HEK293 (cell line): Measurements from ENCODE around the gene TFAP2C.

Experiments used
- CTCF ChIA-PET: fragments of 350-600 bp; formaldehyde crosslinking; extraction: SDS; loops from one replicate; lab custom pipeline; 2021; ENCODE audit warnings: antibody characterized with exemption; lab: Yijun Ruan, JAX
- POLR2A ChIA-PET: fragments of 300-600 bp; formaldehyde crosslinking; extraction: SDS; loops from one replicate; lab custom pipeline; 2020; ENCODE audit warnings: antibody characterized with exemption, inconsistent platforms; lab: Yijun Ruan, JAX
- H3K27ac ChIP-seq: fragments of 200-500 bp; sonication (Bioruptor generic); 2 replicates; pipeline ENCODE4 v1.5.1; 2014; ENCODE audit warnings: low read depth, low read length, control low read depth, inconsistent platforms; ENCODE audit errors: extremely low read depth
- H3K36me3 ChIP-seq, 2 experiments: fragments of 200-500 bp in 1 of 2; sonication (Bioruptor generic) in 1 of 2; 1 replicate in 1 of 2; 2 replicates in 1 of 2; pipeline ENCODE4 v1.5.1; 2014 to 2017; ENCODE audit warnings: inconsistent platforms in 2 of 2, low read length in 2 of 2; ENCODE audit not compliant: control insufficient read depth in 2 of 2, insufficient read depth in 1 of 2
- H3K4me1 ChIP-seq: fragments of 200-500 bp; sonication (Bioruptor generic); 2 replicates; pipeline ENCODE4 v1.5.1; 2014; ENCODE audit warnings: mild to moderate bottlenecking, low read length, inconsistent platforms; ENCODE audit not compliant: control insufficient read depth, insufficient read depth
- H3K4me3 ChIP-seq: 2 replicates; pipeline ENCODE4 v1.5.1; 2011; ENCODE audit warnings: low read depth, mild to moderate bottlenecking, control low read depth, low read length, moderate library complexity
- H3K9me3 ChIP-seq: fragments of 200-500 bp; sonication (Bioruptor generic); 2 replicates; pipeline ENCODE4 v1.5.1; 2014; ENCODE audit warnings: low read depth, low read length, inconsistent platforms; ENCODE audit not compliant: control insufficient read depth, insufficient read depth
- ELK4 ChIP-seq: IDR thresholded peaks from 2 replicates; pipeline ENCODE4 v1.6.1; 2011; ENCODE audit warnings: mild to moderate bottlenecking, low read depth, low read length, borderline replicate concordance
- GFI1B ChIP-seq: fragments of 450-650 bp; formaldehyde crosslinking; IDR thresholded peaks from 2 replicates; pipeline ENCODE4 v1.5.1; 2016; ENCODE audit warnings: missing biosample characterization, missing genetic modification characterization
- GLI2 ChIP-seq: fragments of 450-650 bp; formaldehyde crosslinking; IDR thresholded peaks from 2 replicates; pipeline ENCODE4; 2017; ENCODE audit warnings: missing biosample characterization, missing genetic modification characterization, low read depth, borderline replicate concordance
- HOXC10 ChIP-seq: sonication (generic); formaldehyde crosslinking; IDR thresholded peaks from 2 replicates; pipeline ENCODE4 v1.8.1; 2023; ENCODE audit warnings: mild to moderate bottlenecking, missing genetic modification reagents
- HOXD13 ChIP-seq: sonication (generic); formaldehyde crosslinking; IDR thresholded peaks from 2 replicates; pipeline ENCODE4 v1.8.0; 2022; ENCODE audit warnings: missing genetic modification reagents, borderline replicate concordance
- IKZF3 ChIP-seq: fragments of 450-650 bp; IDR thresholded peaks from 2 replicates; pipeline ENCODE4 v1.5.0; 2018; ENCODE audit warnings: missing biosample characterization, mild to moderate bottlenecking, missing genetic modification characterization, moderate library complexity
- KLF16 ChIP-seq: fragments of 450-650 bp; formaldehyde crosslinking; IDR thresholded peaks from 2 replicates; pipeline ENCODE4 v1.5.1; 2017; ENCODE audit warnings: missing biosample characterization, missing genetic modification characterization
- KLF7 ChIP-seq: fragments of 450-650 bp; formaldehyde crosslinking; IDR thresholded peaks from 2 replicates; pipeline ENCODE4 v1.5.1; 2016; ENCODE audit warnings: missing biosample characterization, missing genetic modification characterization, borderline replicate concordance
- ZNF133 ChIP-seq: fragments of 450-650 bp; formaldehyde crosslinking; IDR thresholded peaks from 2 replicates; pipeline ENCODE4 v1.5.1; 2016; ENCODE audit warnings: missing biosample characterization, missing genetic modification characterization
- ZNF140 ChIP-seq: fragments of 450-650 bp; formaldehyde crosslinking; IDR thresholded peaks from 2 replicates; pipeline ENCODE4 v1.5.1; 2016; ENCODE audit warnings: missing biosample characterization, missing genetic modification characterization
- ZNF148 ChIP-seq: fragments of 450-650 bp; formaldehyde crosslinking; IDR thresholded peaks from 2 replicates; pipeline ENCODE4 v1.5.0; 2017; ENCODE audit warnings: missing biosample characterization, missing genetic modification characterization, borderline replicate concordance
- ZNF335 ChIP-seq: fragments of 450-650 bp; formaldehyde crosslinking; conservative IDR thresholded peaks from 2 replicates; pipeline ENCODE4 v1.5.1; 2016; ENCODE audit warnings: missing biosample characterization, missing genetic modification characterization
- ZNF404 ChIP-seq: fragments of 450-650 bp; formaldehyde crosslinking; IDR thresholded peaks from 2 replicates; pipeline ENCODE4 v1.5.1; 2017; ENCODE audit warnings: missing biosample characterization, missing genetic modification characterization
- ZNF544 ChIP-seq: fragments of 450-650 bp; formaldehyde crosslinking; IDR thresholded peaks from 2 replicates; pipeline ENCODE4 v1.5.0; 2017; ENCODE audit warnings: missing biosample characterization, missing genetic modification characterization
- ZNF621 ChIP-seq: fragments of 450-650 bp; formaldehyde crosslinking; IDR thresholded peaks from 2 replicates; pipeline ENCODE4 v1.5.1; 2017; ENCODE audit warnings: missing biosample characterization, missing genetic modification characterization
- ZNF658 ChIP-seq: fragments of 450-650 bp; formaldehyde crosslinking; IDR thresholded peaks from 2 replicates; pipeline ENCODE4; 2016; ENCODE audit warnings: missing biosample characterization, missing genetic modification characterization
- ZNF747 ChIP-seq: fragments of 450-650 bp; formaldehyde crosslinking; IDR thresholded peaks from 2 replicates; pipeline ENCODE4 v1.5.1; 2016; ENCODE audit warnings: missing biosample characterization, missing genetic modification characterization
- ZNF791 ChIP-seq: fragments of 450-650 bp; formaldehyde crosslinking; IDR thresholded peaks from 2 replicates; pipeline ENCODE4 v1.5.1; 2016; ENCODE audit warnings: missing biosample characterization, missing genetic modification characterization
- ZNF843 ChIP-seq: fragments of 450-650 bp; formaldehyde crosslinking; IDR thresholded peaks from 2 replicates; pipeline ENCODE4 v1.5.1; 2016; ENCODE audit warnings: missing biosample characterization, missing genetic modification characterization
- TF ChIP-seq, protein P1 (sequence below): fragments of 450-650 bp; formaldehyde crosslinking; IDR thresholded peaks from 2 replicates; pipeline ENCODE4 v1.5.1; 2017; ENCODE audit warnings: missing biosample characterization, missing genetic modification characterization

Gene TFAP2C

DNA sequence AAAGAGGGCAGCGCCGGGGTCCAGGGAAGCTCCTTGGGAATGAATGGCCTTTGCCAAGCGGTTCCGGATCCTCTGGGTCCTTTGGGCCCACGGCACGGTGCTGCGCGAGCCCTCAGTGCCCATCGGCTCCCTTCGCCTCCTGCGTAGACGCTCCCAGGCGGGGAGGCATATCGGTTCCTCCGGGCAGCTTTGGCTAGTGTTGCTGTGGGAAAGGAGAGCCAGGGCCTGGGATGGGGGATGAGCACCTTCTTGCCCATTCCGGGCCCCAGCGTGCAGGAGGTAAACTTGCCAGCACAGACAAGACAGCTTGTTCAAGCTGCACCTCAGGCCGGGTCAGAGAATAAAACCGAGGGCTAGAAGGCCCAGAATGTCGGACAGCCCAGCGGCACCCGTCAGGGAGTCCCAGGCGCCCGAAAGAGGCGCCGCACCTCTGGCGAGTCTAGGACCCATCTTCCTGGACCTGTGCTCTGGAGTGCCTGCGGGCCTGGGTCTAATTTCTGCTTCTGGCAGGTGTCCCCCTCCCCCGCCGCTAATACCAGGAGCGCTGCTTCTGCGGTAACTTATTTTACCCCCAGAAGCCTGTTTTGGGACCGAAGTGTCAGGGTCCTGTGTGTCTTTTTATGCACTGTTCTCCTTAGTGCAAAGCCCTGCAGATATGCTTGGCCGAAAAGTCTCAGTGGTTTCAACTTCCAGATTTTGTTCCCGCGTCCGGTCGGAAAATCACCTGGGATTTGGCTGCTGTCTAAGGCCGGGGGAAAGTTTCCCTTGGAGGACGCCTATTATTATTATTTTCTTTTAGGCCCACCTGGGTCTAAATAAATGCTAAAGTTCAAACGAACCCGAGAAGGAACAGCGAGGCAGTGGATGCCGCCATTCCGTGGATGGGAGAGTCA, 1.7 kb upstream of the TFAP2C start:
- TF ChIP-seq ZNF404 (tag by site-specific recombination) (no peak), KLF7 (tag by site-specific recombination) (no peak), ZNF335 (tag by site-specific recombination) (no peak), ZNF133 (no peak), GFI1B (tag by site-specific recombination) (no peak), HOXC10 (CRISPR knock-in tag) (no peak), ZNF544 (tag by site-specific recombination) (no peak), ZNF140 (tag by site-specific recombination) (no peak), ZNF843 (tag by site-specific recombination) (no peak), ZNF791 (tag by site-specific recombination) (no peak), IKZF3 (tag by site-specific recombination) (no peak), GLI2 (tag by site-specific recombination) (no peak), ZNF747 (tag by site-specific recombination) (no peak), KLF16 (tag by site-specific recombination) (no peak), ZNF621 (no peak), ELK4 (no peak), ZNF148 (tag by site-specific recombination) (no peak), ZNF658 (tag by site-specific recombination) (no peak), HOXD13 (CRISPR knock-in tag) (no peak)
- TF ChIP-seq, protein P1, sequence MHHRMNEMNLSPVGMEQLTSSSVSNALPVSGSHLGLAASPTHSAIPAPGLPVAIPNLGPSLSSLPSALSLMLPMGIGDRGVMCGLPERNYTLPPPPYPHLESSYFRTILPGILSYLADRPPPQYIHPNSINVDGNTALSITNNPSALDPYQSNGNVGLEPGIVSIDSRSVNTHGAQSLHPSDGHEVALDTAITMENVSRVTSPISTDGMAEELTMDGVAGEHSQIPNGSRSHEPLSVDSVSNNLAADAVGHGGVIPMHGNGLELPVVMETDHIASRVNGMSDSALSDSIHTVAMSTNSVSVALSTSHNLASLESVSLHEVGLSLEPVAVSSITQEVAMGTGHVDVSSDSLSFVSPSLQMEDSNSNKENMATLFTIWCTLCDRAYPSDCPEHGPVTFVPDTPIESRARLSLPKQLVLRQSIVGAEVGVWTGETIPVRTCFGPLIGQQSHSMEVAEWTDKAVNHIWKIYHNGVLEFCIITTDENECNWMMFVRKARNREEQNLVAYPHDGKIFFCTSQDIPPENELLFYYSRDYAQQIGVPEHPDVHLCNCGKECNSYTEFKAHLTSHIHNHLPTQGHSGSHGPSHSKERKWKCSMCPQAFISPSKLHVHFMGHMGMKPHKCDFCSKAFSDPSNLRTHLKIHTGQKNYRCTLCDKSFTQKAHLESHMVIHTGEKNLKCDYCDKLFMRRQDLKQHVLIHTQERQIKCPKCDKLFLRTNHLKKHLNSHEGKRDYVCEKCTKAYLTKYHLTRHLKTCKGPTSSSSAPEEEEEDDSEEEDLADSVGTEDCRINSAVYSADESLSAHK (tag by site-specific recombination), result no peak
- Histone ChIP-seq H3K4me3 (no peak overlapping the region), H3K9me3 (no peaks in the 10 kb centered on the region), H3K27ac (no peak overlapping the region), H3K36me3 (peaks cover 0 to 12% of the 10 kb centered on the region in 2 experiments; a peak in 1 of 3 replicates), H3K4me1 (no peaks in the 10 kb centered on the region)
- POLR2A ChIA-PET, result no interaction called here
- CTCF ChIA-PET, result no interaction called here
